NCI-H1105 treated with DMSO at 0.1 percent for 48 hours (cell line): Measurements from ENCODE around the gene INTS3.
"Not testable (repeated sequence)": the region's sequence is repeated elsewhere in the genome, so short reads cannot be mapped to it uniquely, and the experiment has no call there.

Source experiments
- DNase-seq: peaks from one replicate; lab custom pipeline; 2025; lab: John Stamatoyannopoulos, UW

INTS3 gene

DNA sequence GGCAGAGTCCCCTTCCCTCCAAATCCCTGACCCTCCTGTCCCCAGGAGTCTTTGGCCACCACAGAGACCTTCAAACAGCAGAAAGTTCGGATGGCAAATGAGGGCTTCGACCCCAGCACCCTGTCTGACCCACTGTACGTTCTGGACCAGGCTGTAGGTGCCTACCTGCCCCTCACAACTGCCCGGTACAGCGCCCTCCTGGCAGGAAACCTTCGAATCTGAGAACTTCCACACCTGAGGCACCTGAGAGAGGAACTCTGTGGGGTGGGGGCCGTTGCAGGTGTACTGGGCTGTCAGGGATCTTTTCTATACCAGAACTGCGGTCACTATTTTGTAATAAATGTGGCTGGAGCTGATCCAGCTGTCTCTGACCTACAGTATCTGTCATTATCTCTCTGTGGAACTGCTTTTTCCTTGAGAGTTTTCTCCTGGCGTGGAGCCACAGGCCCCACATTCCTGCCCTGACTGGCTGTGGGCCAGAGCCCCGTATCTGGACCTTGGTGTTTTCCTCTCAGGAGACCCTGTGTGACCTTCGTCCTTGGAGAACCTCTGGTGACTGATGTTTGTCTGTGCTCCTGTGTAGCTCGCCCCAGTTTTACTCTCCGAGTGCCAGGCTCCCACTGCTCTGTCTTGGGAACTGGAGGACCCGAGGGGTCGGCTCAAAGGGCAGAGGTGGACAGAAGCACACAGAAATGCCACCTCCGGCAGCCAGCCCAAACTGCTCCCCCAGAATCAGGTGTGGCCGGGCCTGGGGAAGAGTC, 52.1 kb downstream of the INTS3 start:
- DNase-seq: no peak

- no peak for DNase-seq
These were observed 52.7 kb downstream of the INTS3 start for GRCh38 chr1:153780551-153780950.

DNA sequence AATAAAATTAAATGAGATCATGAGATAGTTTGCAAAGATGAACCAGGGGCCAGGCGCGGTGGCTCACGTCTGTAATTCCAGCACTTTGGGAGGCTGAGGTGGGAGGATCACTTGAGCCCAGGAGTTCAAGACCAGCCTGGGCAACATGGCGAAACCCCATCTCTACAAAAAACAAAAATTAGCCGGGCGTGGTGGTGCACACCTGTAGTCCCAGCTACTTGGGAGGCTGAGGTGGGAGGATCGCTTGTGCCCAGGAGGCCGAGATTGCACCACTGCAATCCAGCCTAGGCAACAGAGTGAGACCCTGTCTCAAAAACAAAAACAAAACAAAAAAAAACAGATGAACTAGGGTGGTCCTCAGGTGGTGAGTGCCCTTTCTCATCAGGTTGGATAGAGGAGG, 54.8 kb downstream of the INTS3 start:
- DNase-seq: not testable (repeated sequence)

DNA sequence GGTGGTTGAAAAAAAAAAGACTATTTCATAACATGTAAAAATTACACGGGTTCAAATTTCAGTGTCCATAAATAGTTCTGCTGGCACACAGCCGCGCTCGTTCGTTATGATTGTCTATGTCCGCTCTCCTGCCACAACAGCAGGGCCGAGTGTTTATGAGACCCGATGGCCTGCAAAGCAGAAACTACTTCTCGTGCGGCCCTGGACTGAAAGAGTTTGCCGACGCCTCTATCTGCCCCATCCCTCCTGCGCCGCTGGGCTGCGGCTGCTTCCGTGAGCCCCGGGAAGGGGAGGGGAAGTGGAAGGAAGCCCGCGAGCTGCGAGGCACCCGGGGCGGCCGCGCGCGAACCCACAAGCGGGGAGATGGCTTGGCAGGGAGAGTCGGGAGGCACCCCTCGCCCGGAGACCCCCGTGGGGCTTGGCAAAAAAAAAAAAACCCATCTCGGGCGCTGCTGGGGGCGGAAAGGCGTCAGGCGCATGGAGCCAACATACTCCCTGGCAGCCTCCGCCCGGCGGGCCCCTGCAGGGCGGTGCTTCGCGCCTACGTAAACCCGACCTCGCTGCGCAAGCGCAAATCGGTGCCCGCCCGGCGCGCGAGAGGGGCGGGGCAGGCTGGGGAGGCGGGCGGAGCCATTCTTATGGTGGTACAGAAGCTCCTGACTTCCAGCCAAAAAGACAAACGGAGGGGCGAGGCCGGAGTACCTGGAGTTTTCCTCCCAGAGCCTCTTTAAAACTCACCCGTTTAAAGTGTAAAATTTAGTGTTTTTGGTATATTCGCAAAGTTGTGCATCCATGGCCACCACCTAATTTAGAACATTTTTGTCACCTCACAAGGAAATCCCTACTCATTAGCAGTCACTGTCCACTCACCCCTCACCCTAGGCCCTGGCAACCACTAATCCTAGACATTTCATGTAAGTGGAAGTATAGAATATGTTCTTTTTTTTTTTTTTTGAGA, 55.7 kb downstream of the INTS3 start:
- DNase-seq: peak; percentile 91

GRCh38 chr1:153786038-153786790, 58.4 kb downstream of the INTS3 start:
- DNase-seq: no peak

DNA sequence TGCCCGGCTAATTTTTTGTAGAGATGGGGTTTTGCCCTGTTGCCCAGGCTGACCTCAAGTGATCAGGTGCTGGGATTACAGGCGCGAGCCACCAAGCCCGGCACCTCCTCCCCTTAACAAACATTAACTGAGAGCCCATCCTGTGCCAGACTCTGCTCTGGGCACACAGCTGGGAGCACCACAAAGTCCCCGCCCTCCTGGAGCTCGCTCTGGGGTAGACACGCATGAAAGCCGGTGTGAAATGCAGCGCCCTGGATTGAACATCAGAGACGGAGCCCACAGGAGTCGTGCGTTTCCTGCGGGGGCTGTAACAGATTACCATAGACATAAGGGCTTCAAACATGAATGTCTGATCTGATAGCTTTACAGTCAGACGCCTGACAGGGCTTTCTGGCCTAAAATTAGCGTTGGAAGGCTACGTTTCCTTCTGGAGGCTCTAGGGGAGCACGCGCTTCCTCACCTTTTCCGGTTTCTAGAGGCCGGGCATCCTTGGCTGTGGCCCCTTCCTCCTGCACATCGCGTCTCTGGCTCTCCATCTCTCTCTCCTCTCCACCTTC, 61.7 kb downstream of the INTS3 start:
- no peak for DNase-seq

GRCh38 chr1:153790313-153790965, 62.6 kb downstream of the INTS3 start:
- DNase-seq: no peak

GRCh38 chr1:153790966-153791647, 63.3 kb downstream of the INTS3 start:
- no peak for DNase-seq

DNA sequence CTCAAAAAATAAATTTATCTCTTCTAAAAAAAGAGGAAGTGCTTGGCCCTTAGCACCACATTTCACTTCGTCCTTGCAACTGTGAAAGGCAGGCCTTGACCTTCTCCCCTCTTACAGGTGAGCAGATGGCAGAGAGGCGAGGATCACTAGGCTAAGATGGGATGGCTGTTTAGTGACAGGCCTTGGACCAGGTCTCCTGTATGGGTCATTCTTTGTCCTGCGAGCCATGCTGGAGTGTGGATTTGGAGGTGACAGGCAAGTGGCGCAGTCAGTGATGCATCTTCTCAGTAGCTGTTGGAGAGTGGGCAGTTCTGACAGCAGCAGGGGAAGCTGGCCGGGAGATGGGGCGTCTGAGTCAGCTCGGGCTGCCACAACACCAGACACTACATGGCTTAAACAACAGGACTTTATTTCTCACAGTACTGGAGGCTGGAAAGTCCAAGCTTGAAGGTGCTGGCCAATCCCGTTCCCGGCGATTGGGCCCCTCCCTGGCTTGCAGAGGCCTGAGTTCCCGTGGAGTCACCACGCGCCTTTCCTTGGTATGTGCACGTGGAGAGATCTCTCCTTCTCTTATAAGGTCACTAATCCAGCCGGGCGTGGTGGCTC, 63.9 kb downstream of the INTS3 start:
- DNase-seq: no peak

GRCh38 chr1:153792631-153793041, 64.8 kb downstream of the INTS3 start:
- DNase-seq: no peak

DNA sequence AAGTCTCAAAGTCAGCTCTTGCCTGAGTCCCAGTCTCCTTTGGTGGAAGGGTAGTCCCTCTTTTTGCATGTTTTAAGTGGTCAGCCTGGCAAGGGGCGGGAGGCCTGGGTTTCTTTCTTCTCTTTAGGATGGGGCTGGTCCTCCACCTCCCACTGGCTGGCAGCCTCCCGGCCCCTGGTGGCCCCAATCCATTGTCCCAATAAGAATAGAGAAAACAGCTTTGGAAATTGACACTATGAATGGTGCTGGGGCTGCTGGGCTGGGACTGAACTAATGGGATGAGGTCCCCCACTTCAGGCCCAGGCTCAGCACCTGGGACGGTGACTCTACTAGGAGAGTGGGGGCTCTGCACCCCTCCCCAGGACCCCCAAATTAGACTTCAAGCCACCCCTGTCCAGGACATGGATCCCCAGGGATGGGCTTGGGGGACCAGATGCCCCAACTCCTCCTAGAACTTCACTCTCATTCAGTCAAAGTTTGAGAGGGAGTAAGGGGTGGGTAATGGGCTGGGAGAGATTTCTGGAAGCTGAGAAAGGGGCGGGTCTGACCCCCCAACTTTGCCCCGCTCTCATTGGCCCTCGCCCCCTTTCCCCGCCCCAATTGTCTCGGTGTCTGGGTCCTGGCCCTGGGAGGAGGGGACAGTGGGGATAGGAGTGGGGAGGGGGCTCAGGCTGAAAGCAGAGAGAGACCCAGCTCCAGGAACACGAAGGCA, 65.6 kb downstream of the INTS3 start:
- no peak for DNase-seq

- no peak for DNase-seq
These were observed 66.2 kb downstream of the INTS3 start for GRCh38 chr1:153793973-153794615.

GRCh38 chr1:153794624-153795329, 66.9 kb downstream of the INTS3 start:
- no peak for DNase-seq

- no peak for DNase-seq
These were observed 67.5 kb downstream of the INTS3 start for GRCh38 chr1:153795330-153795837.

DNA sequence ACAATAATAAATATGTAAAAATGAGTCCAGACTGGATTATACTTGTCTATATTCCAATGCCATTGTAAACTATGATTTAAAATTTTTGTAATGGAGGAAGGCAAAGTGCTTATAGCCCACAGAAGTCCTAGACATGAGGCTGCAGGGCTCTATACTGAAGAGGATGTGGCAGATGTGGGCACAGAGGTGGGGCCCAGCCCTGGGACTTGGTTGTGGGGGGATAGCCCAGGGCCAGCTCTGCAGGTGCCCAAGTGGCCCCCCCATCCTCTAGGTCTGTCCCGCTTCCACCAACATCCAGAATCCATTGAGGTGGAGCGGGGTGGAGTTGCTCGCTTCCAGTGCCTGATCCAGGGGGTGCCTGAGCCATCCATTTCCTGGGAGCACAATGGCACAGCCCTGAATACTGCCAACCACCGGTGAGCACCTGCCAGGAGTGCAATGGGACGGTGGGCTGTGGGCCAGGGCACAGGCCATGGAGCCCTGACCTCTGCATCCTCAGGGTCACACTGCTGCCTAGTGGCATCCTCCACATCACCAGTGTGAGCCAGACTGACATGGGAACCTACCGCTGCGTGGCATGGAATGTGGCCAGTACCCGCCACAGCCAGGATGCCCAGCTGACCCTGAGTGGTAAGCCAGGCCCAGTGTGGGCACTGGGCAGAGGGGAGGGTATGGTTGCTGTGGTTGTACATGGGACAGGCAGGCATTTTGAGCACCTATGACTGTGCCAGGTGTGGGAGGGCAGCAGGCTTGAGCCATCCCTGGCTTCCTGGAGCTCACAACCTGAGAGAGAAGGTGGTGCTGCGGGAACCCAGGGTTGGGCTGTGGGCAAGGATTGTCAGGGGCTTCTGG, 68.3 kb downstream of the INTS3 start:
- no peak for DNase-seq

DNA sequence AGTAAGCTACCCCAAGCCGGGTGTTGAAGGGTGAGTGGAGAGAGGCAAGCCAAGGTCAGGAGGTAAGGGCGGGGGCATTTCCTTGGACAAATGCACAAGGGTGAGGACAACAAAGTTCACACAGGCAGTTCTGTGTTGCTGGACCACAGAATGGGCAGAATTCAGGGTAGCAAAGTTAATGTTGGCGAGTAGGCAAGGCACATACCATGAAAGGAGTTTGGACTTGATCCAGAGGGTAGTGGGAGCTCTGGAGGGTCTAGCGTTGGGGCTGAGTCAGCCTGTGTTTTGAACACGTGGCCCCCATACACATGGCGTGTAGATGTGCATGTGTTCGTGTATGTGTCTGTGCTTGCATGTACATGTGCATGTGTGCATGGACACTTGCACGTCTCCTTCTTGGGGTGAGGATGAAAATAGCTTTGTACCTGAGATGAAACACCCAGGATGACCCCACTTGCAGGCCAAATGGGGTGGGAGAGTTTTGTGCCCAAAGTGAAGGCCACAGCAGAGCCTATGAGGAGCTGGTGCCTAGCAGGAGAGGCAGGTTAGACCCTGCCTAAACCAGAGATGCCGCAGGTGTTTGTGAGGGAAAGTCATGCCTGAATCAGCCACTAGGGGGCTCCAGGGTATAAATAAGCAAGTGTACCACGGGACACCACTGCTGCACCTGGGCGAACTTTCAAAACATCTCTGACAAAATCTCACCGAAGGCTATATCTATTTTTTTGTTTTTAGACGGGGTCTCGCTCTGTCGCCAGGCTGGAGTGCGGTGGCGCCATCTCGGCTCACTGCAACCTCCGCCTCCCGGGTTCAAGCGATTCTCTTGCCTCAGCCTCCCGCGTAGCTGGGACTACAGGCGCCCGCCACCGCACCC, 69.2 kb downstream of the INTS3 start:
- peak; percentile 71 for DNase-seq

DNA sequence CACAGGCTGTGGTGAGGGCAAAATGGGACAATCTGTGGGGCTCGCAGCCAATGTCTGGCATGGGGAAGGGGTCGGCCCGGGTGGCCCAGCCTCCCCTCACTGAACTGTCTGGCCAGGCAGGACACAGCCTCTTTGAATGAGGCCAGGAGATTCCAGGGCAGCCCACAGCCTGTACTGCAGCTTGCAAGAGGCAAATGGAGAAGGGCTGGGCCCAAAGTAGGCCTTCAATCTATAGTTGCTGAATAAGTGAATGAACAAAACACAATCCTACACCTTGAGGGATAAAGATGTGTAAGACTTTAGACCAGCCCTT, 70.6 kb downstream of the INTS3 start:
- no peak for DNase-seq
